Stimulated activated CD8-positive, alpha-beta memory T cell treated with anti-CD3 and anti-CD28 coated beads, Interleukin-7, amount 100 ng/mL, for 48 hours (primary cell): ENCODE measurements around the gene CA12.
"Not testable (repeated sequence)": the region's sequence is repeated elsewhere in the genome, so short reads cannot be mapped to it uniquely, and the experiment has no call there.

Experiments
- DNase-seq, 2 donors: peaks; one replicate each; pipeline ENCODE4 v3.0.0-alpha.2; 2020; ENCODE audit warnings: low read depth in 1 of 2; ENCODE audit errors: extremely low read depth in 1 of 2

Gene CA12

GRCh38 chr15:63339006-63339766 is 42.5 kb downstream of the CA12 start:
- DNase-seq = no peak

GRCh38 chr15:63338170-63338569 is 43.5 kb downstream of the CA12 start:
- DNase-seq = no peak

- DNase-seq = no peak
These were observed 44.6 kb downstream of the CA12 start for GRCh38 chr15:63337046-63337445.

GRCh38 chr15:63335543-63336240 is 46.0 kb downstream of the CA12 start:
- no peak for DNase-seq

GRCh38 chr15:63334821-63335220 is 46.8 kb downstream of the CA12 start:
- DNase-seq = no peak

GRCh38 chr15:63332367-63333124 is 49.1 kb downstream of the CA12 start:
- no peak for DNase-seq

- peak; percentile 2 to 20 for DNase-seq
These were observed 50.2 kb downstream of the CA12 start for GRCh38 chr15:63331456-63331855.

GRCh38 chr15:63330926-63331325 is 50.7 kb downstream of the CA12 start:
- DNase-seq = no peak

GRCh38 chr15:63329567-63330350 is 51.9 kb downstream of the CA12 start:
- DNase-seq = no peak

GRCh38 chr15:63327648-63328421 is 53.8 kb downstream of the CA12 start:
- no peak for DNase-seq

- DNase-seq = peak in 1 of 2 donors; percentile 36
These were observed 56.9 kb downstream of the CA12 start for GRCh38 chr15:63324770-63325169.

- no peak for DNase-seq
These were observed 57.7 kb downstream of the CA12 start for GRCh38 chr15:63323798-63324563.

- DNase-seq = no peak
These were observed 59.1 kb downstream of the CA12 start for GRCh38 chr15:63322541-63322940.

- no peak for DNase-seq
These were observed 60.2 kb downstream of the CA12 start for GRCh38 chr15:63321462-63321861.

GRCh38 chr15:63320981-63321380 is 60.7 kb downstream of the CA12 start:
- not testable (repeated sequence) for DNase-seq

- not testable (repeated sequence) for DNase-seq
These were observed 61.2 kb downstream of the CA12 start for GRCh38 chr15:63320446-63320845.

GRCh38 chr15:63319065-63319464 is 62.6 kb downstream of the CA12 start:
- no peak for DNase-seq

GRCh38 chr15:63318344-63318743 is 63.3 kb downstream of the CA12 start:
- DNase-seq = no peak

- DNase-seq = no peak
These were observed 67.2 kb downstream of the CA12 start for GRCh38 chr15:63314409-63314808.
